Raji (cell line): Measurements from ENCODE around the gene UROD.

Experiments
- POLR2A ChIP-seq: IDR thresholded peaks from 2 replicates; pipeline ENCODE4 v1.6.1; 2011; ENCODE audit warnings: low read depth, low read length, control low read depth; ENCODE audit not compliant: insufficient read depth

UROD gene

DNA sequence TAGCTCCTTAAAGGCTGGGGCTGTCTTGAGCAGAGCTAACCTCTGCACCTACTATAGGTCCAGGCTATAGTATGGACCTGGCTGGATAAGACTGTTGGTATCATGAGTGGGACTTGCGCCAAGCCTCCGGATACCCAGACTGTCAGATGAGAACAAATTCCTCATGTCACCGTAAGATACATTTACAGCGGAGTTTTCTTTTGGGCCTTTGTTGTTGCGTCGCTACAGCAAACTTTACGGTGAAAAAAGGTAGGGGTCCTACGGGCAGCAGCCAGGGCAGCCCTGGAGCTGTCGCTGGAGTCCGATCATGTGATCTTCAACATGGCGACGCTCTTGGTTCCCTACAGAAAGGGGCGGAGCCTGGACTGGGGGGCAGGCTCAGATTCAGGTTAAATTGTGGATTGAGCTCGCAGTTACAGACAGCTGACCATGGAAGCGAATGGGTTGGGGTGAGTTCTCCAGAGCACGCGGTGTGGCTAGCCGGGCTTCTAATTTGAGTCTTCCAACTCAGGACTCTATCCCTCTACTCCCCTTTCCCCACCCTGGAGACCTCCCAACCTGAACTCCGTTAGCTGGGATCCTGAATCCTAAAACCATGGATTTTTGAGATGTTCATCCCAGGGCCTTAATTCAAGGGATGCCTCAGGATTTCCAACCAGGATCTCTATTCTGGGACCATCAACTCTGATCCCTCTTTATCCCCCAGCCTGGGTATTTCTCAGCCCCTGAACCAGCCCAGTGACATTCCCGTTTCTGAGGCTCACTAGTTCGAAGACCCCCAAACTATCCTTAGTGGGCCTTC lies at the start of gene UROD:
Gene UROD, plus strand, starts transcription at position 418 of the 802 bp plus-strand sequence. Its CDS starts 12 bp downstream, at position 430.
- TF ChIP-seq POLR2A = peak; percentile 87

DNA sequence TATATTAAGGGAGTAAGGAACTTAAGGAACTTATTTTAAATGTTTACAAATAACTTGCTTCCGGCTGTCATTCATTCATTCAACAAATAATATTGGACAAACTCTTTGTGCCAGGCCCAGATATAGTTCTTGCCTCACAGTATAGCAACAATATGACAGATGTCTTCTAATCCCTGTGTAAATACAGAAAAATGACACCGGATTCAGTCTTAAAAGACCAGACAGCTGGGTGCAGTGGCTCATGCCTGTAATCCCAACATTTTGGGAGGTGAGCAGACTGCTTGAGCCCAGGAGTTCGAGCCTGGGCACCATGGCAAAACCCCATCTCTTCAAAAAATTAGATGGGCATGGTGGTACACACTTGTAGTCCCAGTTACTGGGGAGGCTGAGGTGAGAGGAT lies 49.3 kb upstream of the UROD start:
- TF ChIP-seq POLR2A = no peak

DNA sequence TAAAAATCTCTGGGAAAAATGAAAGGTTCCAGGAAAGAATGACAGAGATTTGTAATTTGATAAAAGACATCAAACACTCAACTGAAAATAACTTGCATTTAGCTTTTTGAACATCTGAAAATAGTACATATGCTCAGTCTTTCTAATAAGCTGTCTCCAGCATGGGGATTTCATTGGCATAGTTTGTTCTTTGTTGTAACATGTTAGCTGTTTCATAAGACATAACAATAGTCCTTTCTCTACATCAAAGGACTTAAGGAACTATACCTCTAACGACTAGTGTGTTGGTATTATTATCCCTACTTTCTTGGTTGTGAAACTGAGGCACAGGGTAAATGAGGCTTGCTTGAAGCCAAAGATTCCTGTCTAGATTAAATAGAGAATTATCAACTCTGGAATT lies 47.7 kb upstream of the UROD start:
- TF ChIP-seq POLR2A = no peak

DNA sequence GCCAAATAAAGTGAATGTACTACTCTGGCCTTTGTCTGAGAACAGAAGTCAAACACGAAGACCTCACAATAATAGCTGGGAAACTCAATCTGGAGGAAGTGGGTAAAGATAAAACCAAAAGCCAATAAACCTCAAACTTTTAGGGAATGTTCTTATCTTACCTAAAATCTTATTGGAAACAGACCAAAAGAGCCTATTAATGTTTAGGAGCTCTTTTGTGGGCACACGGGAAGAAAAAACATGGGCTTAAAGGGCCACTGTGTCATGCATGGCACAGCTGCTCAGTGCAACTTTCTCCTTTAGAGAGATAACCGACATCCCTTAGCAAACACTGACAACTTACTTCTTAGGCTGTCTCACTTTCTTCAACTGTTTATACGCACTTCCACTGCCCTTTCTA lies 41.7 kb upstream of the UROD start:
- no peak for TF ChIP-seq POLR2A

DNA sequence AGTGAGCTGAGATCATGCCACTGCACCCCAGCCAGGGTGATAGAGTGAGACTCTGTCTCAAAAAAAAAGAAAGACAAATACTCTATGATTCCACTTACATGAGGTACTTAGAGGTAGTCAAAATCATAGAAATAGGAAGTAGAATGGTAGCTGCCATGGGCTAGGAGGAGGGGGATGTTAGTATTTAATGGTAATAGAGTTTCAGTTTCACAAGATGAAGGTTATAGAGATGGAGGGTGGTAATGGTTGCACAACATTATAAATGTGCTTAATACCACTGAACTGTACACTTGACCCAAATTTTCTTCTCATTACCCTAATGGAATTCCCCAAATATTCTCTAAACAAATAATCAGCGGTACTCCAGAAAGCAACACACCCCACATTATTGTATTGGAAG lies 38.4 kb upstream of the UROD start:
- TF ChIP-seq POLR2A = no peak

DNA sequence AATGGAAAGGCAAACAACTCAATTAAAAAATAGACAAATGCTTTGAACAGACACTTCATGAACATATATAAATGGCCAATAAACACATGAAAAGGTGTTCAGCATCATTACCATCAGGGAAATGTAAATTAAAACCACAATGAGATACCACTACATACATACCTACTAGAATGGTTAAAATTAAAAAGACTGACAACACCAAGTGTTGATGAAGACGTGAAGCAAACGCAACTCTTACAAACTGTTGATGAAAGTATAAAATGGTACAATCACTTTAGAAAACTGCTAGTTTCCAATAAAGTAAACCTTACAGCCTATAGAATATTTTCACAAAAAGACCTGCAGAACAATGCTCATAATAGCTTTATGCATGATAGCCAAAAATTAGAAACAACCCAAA lies 35.8 kb upstream of the UROD start:
- no peak for TF ChIP-seq POLR2A

DNA sequence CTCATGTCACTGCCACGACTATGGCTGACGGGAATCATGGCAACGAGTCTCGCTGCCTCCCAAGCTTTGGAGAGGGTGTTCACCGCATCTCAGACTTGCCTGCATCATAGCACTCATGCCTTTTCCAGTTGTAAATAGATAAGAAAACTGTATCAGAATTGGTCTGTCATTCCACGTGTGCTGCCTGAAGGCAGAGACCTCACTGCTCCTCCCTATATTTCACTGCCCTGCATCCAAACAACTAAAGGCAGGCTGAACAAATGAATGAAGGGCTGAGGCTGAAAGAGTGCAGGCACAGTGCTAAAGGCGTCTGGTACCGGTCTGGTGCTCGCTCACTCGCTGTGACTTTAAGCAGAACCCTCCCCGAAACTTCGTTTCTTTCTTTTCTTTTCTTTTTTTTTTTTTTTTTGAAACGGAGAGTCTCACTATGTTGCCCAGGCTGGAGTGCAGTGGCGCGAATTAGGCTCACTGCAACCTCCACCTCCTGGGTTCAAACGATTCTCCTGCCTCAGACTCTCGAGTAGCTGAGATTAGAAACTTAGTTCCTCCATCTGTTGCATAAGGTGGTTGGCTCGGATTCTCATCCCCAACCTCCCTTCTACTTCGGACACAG lies 26.2 kb upstream of the UROD start:
- no peak for TF ChIP-seq POLR2A

DNA sequence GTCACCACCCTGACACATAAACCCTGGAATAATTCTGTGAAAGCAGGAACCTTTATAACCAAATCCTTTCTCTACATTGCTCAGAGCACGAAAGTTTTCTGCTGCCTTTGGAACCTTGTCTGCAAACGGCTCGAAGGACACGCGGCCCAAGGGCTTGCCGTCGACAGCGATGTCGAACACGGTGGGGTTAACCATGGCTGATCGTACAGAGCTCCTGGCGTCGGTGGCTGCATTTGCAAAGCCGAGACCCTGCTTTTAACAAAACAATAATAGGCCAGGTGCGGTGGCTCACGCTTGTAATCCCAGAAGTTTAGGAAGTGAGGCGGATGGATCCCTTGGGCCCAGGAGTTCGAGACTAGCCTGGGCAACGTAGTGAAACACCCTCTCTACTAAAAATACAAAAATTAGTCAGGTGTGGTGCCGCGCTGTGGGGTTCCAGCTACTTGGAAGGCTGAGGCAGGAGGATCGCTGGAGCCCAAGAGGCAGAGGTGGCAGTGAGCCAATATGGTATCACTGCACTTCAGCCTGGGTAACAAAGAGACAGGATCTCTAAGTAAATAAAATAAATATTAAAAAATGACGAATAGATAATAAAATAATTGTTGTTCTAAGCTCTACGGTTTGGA lies 23.4 kb upstream of the UROD start:
- no peak for TF ChIP-seq POLR2A

DNA sequence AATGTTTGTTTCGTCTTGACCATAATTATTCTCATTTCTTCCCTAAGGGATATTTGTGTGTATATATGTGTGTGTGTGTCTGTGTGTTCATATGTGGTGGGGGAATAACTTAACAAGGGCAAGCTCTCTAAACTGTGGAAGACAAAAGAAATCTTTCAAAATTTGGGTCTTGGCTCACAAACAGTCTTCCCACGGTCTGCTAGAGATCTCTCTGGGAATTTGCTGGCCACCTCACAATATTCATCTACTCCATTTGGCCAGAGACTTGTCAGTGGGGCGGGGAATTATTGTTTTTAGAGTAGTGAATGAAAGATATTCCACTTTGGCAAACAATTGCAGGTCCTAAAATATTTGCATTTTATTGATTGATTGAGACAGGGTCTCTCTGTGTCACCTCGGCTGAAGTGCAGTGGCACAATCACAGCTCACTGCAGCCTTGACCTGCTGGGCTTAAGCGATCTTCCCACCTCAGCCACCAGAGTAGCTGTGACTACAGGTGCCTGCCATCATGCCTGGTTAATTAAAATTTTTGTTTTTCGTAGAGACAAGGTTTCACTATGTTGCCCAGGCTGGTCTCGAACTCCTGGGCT lies 17.6 kb upstream of the UROD start:
- TF ChIP-seq POLR2A = no peak

DNA sequence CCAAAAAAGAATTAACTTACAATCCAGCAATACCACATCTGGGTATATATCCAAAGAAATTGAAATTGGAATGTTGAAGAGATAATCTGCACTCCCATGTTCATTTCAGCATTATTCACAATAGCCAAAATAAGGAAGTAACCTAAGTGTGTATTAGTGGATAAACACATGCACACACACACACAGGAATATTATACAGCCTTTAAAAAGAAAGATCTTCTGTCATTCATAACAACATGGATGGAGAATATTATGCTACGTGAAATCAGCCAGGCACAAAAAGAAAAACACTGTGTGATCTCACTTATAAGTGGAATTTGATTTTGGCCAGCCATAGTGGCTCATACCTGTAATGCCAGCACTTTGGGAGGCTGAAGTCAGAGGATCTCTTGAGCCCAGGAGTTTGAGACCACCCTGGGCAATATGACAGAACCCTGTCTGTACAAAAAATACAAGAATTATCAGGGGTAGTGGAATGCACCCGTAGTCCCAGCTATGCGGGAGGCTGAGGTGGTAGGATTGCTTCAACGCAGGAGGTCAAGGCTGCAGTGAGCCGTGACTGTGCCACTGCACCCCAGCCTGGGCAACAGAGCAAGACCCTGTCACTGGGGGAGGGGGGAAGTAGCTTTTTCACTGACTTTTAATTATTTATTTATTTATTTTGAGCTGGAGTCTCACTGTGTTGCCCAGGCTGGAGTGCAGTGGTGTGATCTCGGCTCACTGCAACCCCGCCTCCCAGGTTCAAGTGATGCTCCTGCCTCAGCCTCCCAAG lies 16.4 kb upstream of the UROD start:
- TF ChIP-seq POLR2A = no peak

DNA sequence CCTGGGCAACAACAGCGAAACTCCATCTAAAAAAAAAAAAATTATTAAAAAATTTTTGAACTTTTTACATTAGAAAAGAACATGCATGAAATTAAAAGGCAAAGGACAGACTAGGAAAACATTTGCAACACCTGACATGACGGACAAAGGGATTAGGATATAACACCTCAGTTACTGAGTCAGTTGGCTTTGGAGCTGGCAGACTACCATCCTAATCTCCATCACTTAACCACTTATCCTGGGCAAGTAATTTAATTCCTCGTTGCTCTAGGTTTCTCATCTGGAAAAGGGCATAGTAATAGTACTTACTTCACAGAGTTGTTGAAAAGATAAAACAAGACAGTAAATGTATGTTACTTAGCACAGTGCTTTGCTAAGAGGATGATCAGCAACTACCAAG lies 12.8 kb upstream of the UROD start:
- no peak for TF ChIP-seq POLR2A

DNA sequence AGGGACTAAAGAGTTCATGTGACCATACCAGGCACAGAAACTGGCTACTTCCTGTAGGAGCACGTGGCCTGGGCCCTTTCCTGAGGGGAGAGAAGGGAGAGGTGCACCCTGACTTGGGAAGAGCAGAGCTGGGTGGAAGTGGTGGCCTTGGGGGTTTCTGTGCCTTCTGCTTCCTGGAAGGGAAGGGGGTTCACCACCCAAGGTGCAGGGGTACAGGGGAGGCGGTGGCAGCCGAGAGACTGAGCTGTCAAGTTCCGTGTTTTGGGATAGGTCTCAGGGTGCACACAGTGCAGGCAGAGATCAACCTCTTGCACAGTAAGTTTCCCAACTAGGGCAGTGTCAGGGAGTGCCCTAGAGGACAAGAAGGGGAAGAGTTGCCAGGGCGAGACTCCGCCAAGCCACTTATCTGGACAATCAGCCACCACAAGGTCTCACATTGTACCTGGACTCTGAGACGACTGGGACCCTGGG lies 11.0 kb upstream of the UROD start:
- TF ChIP-seq POLR2A = no peak

DNA sequence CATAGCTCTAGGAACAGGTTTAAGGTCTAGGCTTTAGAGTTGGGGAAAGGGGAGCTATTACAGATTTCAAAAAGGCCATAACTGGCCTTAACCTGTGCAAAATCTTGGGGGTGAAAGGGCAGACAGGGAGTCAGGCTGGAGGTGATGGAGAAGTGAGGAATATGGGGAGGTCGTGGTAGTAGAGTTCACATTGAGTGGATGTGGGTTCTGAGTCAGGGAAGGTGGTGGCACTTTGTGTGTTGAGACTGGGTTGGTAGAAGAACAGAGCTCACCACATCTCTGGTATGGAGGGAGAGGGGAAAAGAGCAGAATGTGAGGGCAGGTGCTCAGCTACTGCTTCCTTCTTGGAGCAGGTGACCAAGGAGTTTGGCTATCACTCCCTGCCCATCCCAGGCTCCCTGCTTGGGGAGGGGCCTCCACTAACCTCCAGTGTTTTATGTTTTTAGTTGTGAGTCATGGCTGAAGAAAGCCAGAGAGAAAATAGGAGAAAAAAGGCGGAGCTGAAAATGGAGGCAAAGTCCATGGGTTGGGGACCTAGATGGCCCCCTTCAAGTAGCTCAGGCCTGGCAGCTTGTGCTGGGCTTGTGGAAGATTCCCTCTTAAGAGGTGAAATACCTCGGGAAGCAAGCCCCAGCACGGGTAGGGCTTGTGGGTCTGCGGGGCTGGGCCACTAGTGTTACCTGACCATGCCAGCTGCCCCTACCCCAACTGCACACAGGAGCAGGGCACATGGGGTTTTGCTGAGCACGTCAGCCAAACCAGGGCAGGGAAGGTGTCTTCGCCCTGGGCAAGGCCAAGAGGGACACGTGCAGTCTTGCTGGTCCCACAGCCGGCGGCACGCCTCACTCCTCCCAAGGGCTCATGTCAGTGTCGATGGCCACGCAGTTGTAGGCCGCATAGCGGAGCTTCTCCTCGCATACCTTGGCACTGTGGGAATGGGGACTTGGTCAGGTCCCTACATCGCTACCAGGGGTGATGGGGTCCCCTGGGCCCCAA lies 9.1 kb upstream of the UROD start:
- no peak for TF ChIP-seq POLR2A

DNA sequence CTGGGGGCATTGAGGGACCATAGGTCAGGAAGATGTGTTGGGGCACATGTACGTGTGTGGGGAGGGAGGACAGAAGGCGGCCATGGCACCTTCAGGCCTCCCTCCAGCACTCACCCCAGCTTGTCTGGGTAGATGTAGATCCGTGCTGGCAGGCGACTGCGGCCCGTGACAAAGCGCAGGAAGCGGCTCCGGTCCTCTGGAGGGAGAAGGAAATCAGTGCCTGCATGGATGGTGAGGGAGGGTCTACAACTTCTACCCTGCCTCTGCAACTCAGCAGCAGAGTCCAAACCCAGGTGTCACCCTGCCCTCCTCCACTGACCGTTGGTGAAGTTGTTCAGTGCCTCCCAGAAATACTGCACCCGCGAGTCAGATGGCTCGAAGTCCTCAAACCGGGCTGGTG lies 8.3 kb upstream of the UROD start:
- no peak for TF ChIP-seq POLR2A

DNA sequence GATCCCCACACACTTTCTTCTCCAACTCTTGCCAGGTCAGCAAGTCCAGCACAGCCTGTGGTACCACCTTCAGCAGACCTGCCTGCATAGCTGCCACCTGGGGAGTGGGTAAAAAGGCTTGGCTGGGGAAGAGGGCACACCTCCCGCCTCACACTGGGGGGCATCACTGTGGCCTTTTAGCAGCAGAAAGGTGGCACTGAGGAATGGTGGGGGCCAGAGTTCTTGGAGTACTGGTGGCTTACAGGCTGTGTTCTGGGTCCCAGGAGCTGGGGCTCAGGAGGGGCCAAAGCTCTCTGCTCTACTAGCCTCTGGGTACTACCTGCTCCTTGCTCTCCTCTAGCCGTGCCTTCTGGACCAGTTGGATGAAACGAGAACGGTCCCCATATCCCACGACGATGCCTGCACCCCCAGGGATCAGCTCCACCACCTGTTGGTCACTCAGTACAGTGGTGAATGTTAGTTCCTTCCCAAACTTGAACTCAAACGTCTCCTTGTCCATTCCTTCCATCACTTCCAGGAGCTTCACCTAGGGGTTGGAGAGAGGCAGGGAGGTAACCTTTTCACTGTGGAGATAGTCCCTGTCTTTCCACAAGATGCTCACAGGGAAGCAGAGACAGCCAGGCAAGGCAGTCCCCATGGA lies 7.7 kb upstream of the UROD start:
- no peak for TF ChIP-seq POLR2A
